CD4-positive, alpha-beta T cell treated with Interferon alpha-2 for 1 hour (primary cell): ENCODE data around the gene UBE3C.
A peak's percentile ranks its signal among the peaks of the same experiment; 100 is the strongest.
"Not testable (repeated sequence)": the region's sequence is repeated elsewhere in the genome, so short reads cannot be mapped to it uniquely, and the experiment has no call there.

Experiments used
- DNase-seq, 2 donors: peaks; one replicate each; pipeline ENCODE4 v3.0.0-alpha.2; 2020 to 2022

The UBE3C gene

DNA sequence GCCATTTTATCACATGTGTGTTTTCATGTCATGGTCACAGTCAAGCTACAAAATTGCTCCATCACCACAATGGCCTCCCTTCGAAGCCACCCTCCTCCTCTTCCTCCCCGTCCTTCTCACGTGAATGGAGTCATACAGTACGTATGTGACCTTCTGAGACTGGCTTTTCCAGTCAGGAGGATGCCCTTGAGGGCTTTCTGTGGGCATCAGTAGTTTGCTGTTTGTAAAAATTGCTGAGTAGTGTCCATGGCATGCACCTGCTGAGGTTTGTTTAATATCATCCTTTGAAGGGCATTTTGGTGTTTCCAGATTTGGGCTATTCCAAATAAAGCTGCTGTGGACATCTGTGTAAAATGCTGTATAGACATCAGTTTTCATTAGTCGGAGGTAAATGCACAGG, 5.9 kb upstream of the UBE3C start:
- DNase-seq: no peak

DNA sequence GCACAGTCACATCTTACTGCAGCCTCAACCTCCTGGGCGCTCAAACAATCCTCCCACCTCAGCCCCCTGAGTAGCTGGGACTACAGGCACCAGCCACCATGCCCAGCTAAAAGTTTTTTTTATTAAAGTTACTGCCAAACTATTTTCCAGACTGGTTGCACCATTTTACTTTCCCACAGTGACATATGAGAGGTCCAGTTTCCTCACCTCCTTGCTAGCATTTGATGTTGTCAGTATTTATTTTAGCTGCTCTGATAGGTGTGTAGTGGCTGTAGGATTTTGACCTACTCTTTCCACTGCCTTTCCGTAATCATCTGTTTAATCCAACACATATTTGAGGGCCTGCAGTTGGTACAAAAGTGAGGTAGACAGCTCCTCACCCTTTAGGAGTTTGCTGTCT, 5.4 kb upstream of the UBE3C start:
- no peak for DNase-seq

DNA sequence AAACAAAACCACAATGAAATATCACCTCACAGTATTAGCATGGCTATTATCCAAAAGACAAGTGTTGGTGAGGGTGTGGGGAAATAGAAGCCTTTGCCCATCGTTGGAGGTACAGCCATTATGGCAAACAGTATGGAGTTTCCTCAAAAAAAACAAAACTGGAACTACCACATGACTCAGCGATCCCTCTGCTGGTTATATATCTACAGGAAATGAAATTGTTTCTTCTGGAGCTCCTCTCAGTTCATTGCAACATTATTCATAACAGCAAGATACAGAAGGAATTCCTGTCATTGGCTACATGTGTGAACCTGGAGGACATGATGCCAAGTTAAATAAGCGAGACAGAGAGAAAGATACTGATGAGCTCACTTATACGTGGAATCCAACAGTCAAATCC, 2.4 kb upstream of the UBE3C start:
- no peak for DNase-seq

DNA sequence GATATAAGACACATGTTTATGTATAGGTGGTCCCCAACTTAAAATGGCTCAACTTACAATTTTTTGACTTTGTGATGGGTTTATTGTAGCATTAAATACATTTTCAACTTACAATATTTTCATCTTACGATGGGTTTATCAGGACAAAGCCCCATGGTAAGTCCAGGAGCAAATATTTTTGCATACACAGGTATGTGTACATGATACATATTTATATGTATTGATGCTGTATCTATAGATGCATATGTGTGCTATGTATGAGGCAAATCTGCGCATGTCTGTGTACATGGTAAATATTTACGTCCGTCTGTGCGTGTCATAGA, 664 bp upstream of the UBE3C start:
- no peak for DNase-seq

DNA sequence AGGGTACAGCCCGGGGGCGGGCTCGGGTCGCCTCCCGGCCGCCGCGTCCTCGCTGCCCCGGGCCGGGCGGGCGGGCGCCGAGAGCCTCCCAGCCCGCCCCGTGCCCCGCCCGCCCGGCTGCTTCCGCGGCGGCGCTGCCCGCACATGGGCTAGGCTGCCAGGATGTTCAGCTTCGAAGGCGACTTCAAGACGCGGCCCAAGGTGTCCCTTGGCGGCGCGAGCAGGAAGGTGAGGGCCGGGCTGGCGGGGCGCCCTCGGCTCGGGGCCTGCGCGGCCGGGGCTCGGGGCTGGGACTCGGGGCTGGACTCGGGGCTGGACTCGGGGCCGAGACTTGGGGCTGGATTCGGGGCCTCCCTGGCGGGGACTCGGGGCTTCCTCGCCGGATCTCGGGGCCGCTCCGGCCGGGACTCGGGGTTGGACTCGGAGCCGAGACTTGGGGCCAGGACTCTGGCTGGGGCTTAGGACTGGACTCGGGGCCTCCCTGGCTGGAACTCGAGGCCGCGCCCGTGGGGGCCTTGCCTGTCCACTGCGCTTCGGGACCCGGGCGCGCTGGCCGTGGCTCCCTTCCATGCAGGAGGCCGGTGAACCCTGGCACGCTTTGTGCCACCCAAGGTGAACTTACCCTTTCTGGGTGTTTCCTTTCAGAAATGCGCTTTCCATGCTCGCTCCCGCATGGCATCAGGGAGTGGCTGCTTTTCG, 534 bp downstream of the UBE3C start:
- DNase-seq: peak; percentile 63 to 78

DNA sequence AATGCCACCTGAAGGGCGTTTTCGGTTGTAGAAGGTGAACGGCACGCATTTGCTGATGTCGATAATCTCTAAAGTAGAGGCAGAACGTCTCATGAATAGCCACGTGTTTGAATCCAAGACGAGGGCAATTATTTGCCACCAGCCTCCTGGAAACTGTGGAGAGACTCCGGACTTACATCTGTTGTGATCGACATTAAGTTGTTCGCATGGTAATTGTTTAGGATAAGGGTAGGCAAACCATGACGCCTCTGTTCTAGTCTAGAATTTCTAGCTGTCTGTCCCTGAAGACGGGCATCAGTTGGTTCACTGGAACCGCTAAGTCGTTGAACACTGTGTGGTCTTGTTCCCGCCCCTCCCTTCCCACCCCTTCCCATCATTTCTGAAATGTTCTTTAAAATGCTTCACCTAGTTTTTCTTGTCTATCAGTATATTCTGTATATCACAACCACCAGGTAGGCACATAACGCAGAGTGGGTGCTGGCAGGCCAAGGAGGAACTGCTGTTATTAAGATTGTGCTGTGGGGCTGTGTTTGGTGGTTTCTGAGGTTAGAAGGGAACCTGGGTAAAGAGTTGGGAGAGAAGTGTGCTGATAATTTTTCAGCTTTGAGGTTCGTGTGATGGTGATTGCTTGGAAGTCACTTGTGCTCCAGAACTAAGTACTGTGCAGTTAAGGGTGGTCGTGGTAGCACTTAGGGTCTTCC, 1.2 kb downstream of the UBE3C start:
- DNase-seq: peak in 1 of 2 donors; percentile 36

DNA sequence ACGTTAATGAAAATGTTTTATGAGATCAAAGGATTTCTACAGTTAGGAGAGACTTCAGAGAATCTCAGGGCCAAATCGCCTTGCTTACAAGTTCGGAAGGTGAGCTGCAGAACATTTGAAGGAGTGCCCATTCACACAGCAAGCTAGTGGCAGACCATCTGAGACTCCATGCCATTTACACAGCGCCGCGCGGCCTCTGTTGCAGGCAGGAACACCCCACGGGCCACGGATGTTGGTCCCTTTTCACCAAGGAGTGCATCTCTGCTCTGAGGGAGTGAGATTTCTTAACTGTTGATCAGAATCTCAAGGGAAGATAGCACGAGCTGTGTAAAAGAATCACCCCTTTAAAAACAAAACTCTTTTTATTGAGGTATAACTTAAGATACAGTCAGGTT, 1.8 kb downstream of the UBE3C start:
- no peak for DNase-seq

DNA sequence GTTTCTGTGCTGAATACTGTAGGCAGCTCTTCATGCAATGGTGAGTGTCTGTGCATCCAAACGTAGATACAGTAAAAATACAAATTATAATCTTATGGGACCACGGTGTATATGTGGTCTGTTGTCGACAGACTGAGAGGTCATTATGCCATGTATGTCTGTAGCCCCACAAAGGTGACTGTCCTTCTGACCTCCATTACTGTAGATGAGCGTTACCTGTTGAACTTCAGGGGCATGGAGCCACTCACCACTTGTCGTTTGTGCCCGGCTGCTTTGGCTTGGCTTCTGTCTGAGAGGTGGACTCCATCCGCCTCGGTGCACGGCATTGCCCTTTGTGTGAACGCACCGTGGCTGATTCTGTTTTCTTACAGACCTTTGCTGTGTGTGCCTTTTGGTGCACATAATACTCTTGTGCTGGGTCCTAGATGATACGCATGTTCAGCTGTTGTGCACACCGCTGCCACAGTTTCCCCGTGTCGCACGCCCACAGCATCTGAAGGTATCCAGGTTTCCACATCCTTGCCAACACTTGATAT, 2.9 kb downstream of the UBE3C start:
- no peak for DNase-seq

DNA sequence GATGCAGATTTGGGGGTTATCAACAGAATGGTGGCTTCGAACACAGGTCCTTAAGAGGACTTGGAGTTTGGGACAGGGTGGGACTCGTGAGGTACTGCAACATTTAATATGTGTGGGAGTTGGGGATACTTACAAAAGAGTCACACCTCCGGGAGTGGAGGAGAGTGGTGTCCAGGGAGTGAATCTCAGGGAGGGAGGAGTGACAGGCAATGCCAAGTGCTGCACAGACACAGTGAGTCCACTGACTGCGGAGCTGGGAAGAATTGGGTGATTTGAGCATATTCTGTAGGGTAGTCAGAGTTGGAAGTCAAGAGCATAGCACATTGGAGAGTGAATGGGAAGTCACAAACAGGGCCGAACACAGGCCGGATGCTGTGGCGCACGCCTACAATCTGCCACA, 5.1 kb downstream of the UBE3C start:
- no peak for DNase-seq

DNA sequence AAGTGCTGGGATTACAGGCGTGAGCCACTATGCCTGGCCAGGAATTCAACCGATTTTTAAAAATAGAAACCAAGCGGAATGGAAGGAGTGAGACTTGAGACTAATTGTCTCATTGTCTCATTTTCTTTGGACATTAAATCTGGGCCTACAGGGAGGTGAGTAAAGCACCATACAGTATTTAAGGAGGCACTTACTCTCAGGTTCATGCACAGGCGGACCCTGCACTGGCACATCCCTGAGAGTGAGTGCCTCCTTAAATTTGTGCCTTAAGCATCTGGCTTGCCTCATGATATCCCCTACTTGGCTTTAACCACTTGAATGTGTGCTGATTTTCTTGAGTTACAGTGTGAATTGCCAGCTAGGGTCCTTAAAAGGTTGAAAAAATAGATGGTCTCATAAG, 10.6 kb downstream of the UBE3C start:
- DNase-seq: no peak

DNA sequence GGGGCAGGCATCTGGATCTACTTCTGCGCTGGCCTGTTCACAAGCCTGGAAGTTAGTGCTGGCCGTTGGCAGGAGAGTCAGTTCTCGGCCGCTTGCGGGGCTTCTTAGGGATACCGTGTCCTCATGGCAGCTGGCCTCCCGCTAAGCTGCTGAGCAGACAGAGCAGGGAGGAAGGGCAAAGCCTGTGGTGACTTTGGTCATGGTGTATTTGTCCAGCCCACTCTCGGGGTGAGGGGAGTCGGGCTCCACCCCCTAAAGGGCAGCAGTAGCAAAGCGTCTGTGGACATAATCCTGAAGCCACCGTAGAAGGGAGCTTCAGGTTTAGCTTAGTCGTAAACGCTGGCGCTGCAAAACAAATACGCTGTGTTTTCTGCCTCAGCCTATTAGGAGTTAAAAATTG, 12.2 kb downstream of the UBE3C start:
- DNase-seq: no peak

DNA sequence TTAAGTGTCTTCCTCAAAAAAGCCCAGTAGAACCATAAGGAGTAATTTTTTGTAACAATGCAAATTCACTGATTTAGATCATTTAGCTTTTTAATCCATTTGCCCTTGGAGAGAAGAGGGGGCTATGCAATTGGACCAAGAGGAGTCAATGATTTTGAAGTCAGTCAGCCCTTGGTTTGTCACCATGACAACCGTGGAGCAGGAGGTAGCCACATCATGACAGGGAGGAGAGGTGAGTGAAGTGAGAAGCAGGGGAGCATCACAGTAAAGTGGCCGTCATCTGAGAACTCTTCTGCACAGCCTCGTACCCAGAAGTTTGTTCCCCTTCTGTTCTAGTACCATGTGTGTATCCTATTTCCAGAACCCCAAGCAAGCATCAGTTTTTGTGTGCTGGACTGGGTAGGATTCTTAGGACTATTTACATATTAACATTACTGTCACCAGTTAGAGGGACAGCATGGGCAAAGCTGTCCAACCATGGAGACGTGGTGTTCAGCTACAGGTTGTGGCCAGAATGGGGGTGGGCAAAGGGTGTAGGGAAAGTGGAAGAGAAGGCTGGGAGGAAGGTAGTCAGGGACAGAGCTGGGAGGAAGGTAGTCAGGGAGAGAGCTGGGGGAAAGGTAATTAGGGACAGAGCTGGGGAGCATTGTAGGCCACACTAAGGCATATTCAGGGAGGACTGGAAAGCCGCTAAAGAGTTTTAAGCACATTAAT, 13.1 kb downstream of the UBE3C start:
- DNase-seq: no peak

DNA sequence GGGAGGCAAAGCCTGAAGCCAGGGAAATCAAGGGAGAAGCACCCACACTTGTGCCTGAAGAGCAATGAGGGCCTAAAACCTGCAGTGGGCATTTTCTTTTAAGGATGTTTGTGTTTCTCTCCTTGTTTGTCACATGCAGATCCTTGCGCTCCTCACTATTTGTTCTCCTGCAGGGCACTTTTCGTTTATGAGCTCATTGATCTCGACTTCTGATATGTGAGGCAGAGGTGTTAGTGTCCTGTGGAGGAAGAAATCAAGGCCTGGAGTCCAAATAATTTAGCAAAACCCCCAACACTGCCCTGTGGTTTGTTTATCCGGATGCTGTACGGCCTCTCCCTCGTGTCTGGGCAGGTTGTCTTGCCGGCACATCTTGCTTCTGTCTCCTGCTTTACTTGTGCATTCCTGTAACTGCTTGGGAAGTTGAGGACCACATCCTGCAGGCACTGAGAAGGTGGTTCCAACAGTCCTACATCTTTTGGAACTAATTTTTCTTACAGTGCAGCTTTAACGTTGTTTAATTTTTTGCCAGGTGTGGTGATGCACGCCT, 13.7 kb downstream of the UBE3C start:
- DNase-seq: no peak

DNA sequence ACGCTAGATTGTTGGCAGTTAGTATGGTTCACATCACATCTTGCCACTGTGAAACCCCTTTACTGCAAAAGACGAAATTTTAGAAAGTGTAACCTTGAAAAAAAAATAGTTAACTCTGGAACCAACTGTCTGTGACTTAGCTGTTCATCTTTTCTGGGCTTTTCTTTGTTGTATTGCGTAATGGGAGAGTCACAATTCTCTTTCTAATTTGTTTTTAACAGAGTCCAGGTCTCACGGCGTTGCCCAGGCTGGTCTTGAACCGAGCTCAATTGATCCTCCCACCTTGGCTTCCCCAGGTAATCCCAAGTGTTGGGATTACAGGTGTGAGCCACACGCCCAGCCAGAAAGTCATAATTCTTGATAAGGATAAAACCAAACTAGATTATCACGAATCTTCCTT, 14.5 kb downstream of the UBE3C start:
- no peak for DNase-seq

DNA sequence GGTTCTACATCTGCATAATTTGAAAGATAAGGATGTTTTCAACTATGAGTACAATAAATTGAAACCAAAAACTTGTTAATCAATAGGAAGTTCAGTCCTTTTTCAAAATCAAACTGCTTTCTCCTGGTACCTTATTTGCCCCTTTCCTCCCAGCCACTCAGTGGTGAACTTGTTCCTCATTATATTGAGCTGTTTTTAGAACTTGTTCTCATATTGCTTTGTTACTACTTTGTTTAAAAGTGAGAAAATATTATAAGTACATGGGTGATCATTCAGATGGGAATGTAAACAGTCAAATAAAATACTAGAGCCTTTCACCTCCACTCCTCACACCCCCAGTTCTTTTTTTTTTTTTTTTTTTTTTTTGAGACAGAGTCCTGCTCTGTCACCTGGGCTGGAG, 17.2 kb downstream of the UBE3C start:
- DNase-seq: no peak

DNA sequence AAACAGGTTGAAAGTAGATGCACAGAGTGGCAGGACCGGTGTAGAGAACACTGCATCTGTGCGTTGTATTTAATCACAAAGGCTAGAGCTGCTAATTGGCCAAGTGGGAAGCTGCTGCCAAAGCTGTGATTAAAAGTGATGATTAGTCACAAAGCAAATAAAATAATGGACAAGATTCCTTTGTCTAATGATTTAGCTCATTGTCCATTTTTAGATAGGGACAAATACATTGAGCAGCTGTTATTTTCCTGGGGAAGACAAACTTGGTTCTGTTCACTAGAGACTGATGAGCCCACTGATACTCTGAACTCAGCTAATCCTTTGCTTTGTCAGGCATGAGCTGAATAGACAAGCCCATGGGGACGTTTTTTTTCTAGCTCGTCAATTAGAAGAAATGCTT, 19.7 kb downstream of the UBE3C start:
- no peak for DNase-seq

DNA sequence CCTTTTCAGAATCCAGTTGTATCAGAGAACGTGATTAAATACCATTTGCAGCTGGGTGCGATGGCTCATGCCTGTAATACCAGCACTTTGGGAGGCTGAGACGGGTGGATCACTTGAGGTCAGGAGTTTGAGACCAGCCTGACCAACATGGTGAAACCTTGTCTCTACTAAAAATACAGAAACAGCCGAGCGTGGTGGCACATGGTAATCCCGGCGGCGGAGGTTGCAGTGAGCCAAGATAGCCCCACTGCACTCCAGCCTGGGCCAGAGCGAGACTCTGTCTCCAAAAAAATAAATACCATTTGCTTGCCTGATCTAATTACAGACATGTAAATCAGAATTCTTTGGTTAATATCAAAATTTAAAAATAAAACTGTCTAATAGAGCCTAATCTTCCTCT, 20.8 kb downstream of the UBE3C start:
- not testable (repeated sequence) for DNase-seq

DNA sequence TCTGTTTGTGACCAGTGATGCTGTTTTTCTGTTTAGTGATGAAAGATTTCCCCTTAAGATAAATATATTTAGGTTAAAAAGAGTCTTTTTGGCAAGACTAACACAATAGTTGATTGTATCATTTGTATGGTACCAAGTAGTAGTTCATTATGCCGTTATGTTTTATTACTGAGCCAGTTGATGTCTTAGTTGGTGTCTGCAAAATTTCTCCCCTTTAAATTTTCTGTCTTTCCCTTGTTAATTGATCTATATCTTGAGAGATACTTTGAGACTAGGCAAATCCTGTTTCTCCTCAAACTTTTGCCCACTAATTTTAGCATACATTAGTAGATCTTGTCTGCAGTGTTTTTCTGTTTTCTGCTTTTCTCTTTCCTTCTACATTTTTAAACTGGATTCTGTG, 21.7 kb downstream of the UBE3C start:
- no peak for DNase-seq

DNA sequence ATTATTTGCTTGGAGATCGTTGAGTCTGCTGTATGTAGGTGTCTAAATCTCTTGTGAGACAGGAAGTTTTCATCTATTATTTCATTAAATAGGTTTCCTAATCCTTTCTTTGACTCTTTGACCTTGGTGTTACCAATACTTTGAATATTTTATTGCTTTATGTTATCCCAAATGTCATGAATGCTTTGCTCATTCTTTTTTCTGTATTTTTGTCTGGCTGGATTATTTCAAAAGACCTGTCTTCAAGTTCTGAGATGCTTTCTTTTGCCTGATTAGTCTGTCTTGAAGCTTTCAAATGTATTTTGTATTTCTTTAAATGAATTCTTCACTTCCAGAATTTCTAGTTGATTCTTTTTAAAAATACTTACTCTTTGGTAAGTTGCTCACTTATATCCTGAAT, 27.3 kb downstream of the UBE3C start:
- no peak for DNase-seq

DNA sequence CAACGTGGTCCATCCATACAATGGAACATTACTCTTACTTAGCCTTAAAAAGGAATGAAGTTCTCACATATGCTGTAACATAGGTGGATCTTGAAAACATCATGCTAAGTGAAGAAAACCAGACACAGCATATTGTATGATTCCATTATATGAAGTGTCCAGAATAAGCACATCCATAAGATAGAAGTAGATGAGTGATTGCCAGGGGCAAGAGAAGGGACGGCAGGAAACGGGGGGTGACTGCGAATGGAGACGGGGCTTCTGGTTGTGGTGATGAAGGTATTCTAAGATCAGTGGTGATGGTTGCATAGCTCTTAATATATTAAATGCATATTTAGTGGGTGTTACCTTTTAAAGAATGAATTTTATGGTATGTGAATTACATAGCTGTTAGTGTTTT, 29.8 kb downstream of the UBE3C start:
- DNase-seq: no peak

DNA sequence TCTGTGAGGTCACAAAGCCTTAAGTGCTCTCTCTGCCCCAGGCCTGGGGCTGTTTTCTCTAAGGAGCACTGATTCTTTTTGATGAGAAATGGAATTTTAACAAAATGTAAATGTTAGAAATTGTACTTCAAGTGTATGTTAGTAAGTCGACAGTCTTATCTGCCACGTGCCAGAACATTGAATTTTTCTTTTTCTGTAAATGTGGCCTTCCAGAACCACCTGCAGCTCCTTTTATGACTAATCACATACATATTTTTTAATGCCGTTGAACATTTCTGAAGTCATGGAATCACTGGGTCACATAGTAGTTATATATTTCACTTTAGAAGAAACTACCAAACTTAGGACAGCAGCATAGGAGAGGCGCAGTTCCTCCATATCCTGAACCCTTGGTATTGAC, 38.0 kb downstream of the UBE3C start:
- DNase-seq: no peak

DNA sequence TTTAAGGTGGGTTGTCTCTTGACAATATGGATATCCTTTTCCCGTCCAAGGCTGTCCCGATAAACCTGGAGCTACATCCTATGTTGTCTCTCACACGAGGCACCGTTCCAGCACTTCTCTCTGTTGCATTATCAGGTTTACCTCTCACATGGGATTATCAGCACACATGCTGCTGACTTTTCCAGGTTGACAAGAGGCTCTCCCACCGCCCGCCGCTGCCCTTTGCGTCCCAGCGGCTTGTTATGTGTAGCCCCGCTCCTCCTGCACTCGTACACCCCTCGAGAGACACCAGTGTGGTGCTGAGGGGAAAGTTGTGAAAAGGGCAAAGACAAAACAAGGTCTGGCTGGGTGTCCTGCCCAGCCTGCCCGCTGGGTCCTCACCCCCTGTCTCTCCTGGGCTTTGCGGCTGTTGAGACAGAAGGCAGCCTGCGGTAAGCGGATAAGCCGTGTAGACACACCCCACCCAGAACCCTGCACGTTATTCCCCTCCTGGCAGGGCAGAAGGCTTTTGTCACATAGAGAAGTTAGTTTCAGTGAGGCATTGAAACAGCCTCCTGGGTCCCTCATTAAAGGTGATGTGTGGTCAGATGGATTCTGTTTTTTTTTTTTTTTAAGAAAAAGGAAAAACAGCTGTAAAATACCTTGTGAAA, 38.7 kb downstream of the UBE3C start:
- no peak for DNase-seq

DNA sequence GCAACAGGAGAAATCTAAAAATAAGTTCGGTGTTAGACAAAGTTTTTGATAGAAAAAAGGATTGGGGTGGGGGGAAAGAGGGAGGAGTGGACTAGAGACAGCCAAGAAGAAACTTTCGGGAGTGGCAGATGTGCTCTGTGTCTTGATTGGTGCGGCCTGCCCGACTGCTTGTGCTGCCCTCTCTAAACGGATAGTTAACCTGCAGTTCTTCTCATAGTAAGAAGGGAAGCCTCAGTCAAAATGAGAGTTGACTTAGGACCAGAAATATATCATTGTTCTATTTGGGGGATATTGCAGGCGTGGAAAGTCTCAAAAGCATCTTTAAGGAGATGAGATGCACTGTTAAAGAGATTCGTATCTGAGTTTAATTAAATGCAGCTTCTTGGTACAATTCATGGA, 39.3 kb downstream of the UBE3C start:
- no peak for DNase-seq
